GM08714 (cell line): ENCODE results near the gene DYNLRB1.
"Not testable (repeated sequence)": the region's sequence is repeated elsewhere in the genome, so short reads cannot be mapped to it uniquely, and the experiment has no call there.

Experiments
- H3K4me3 ChIP-seq: fragments of 200-500 bp; sonication (Bioruptor generic); 2 replicates; pipeline ENCODE4 v1.5.1; 2014; ENCODE audit warnings: mild to moderate bottlenecking, low read length, inconsistent platforms
- ZNF274 ChIP-seq: IDR thresholded peaks from 2 replicates; pipeline ENCODE4 v1.6.1; 2012; ENCODE audit warnings: mild to moderate bottlenecking, low read depth, low read length

The DYNLRB1 gene

GRCh38 chr20:34516247-34517113, at the start of gene DYNLRB1:
Gene DYNLRB1, plus strand, starts transcription at chr20:34516422. Its CDS starts 37 bp downstream, at chr20:34516459.
- peak within 1 kb of the TSS; percentile 92 for H3K4me3 ChIP-seq
- TF ChIP-seq ZNF274: no peak

GRCh38 chr20:34468951-34469350, 47.3 kb upstream of the DYNLRB1 start:
- TF ChIP-seq ZNF274: no peak
- no peak overlapping the region for H3K4me3 ChIP-seq

- no peak for TF ChIP-seq ZNF274
- H3K4me3 ChIP-seq: no peak overlapping the region
These were observed 43.8 kb upstream of the DYNLRB1 start for GRCh38 chr20:34472246-34472925.

- no peak overlapping the region for H3K4me3 ChIP-seq
- no peak for TF ChIP-seq ZNF274
These were observed 42.8 kb upstream of the DYNLRB1 start for GRCh38 chr20:34473262-34473883.

GRCh38 chr20:34475979-34476736, 40.1 kb upstream of the DYNLRB1 start:
- no peak overlapping the region for H3K4me3 ChIP-seq
- TF ChIP-seq ZNF274: no peak

GRCh38 chr20:34479627-34480026, 36.6 kb upstream of the DYNLRB1 start:
- no peak for TF ChIP-seq ZNF274
- H3K4me3 ChIP-seq: no peak overlapping the region

- not testable (repeated sequence) for H3K4me3 ChIP-seq
These were observed 34.1 kb upstream of the DYNLRB1 start for GRCh38 chr20:34482154-34482553.

GRCh38 chr20:34483585-34484220, 32.5 kb upstream of the DYNLRB1 start:
- not testable (repeated sequence) for H3K4me3 ChIP-seq

- TF ChIP-seq ZNF274: no peak
- H3K4me3 ChIP-seq: no peak overlapping the region
These were observed 31.1 kb upstream of the DYNLRB1 start for GRCh38 chr20:34485068-34485634.

- H3K4me3 ChIP-seq: no peak overlapping the region
- TF ChIP-seq ZNF274: no peak
These were observed 24.8 kb upstream of the DYNLRB1 start for GRCh38 chr20:34491226-34491931.

- TF ChIP-seq ZNF274: no peak
- no peak overlapping the region for H3K4me3 ChIP-seq
These were observed 24.2 kb upstream of the DYNLRB1 start for GRCh38 chr20:34491932-34492509.

- H3K4me3 ChIP-seq: no peak overlapping the region
- TF ChIP-seq ZNF274: no peak
These were observed 22.6 kb upstream of the DYNLRB1 start for GRCh38 chr20:34493646-34494045.
